Measurements from ENCODE around the gene NUP85.

DNA sequence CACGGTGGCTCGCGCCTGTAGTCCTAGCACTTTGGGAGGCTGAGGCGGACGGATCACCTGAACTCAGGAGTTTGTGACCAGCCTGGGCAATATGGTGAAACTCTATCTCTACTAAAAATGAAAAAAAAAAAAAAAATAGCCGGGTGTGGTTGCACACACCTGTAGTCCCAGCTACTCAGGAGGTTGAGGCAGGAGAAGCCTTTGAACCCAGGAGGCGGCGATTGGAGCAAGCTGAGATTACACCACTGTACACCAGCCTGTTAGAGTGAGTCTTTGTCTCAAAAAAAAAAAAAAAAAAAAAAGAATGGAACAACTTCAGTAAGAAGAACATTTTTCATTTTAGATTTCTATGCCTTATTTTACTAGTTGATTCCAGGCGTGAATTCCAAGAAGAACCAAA lies 2.7 kb downstream of the NUP85 start:
- TF ChIP-seq YY1 (IDR thresholded peaks at IDR 0.05; ENCODE audit: insufficient read depth, insufficient read length) (no peak), ZNF274 (IDR thresholded peaks at IDR 0.05; ENCODE audit: low read depth, low read length) (no peak), SUZ12 (IDR thresholded peaks at IDR 0.05; ENCODE audit: extremely low read depth, insufficient read depth, insufficient read length) (no peak)
